ENCODE measurements around the gene TEAD3.

The TEAD3 gene

GRCh38 chr6:35470663-35471120 lies 26.2 kb downstream of the TEAD3 start:
- H3K4me3 Mint-ChIP-seq, result peak overlapping the region; percentile 99
- no peaks in the 10 kb centered on the region for H3K9me3 Mint-ChIP-seq
- peaks cover 55% of the 10 kb centered on the region for H3K36me3 Mint-ChIP-seq
- peaks cover 41% of the 10 kb centered on the region for H3K4me1 Mint-ChIP-seq
- CTCF ChIA-PET, result interaction anchor here (0.6 to 1.4 kb wide), 2 partner anchors 173 to 191 kb away, joined by 3 read pairs; no protein-coding TSS in a partner anchor
- H3K27me3 Mint-ChIP-seq, result no peaks in the 10 kb centered on the region
- DNase-seq, result no peak
- peak overlapping the region; percentile 99 for H3K27ac Mint-ChIP-seq

- DNase-seq, result no peak
- Mint-ChIP-seq H3K36me3 (peaks cover 58% of the 10 kb centered on the region), H3K9me3 (no peaks in the 10 kb centered on the region), H3K27me3 (no peaks in the 10 kb centered on the region), H3K4me3 (peak overlapping the region; percentile 99), H3K27ac (peak overlapping the region; percentile 99), H3K4me1 (peaks cover 41% of the 10 kb centered on the region)
- CTCF ChIA-PET, result interaction anchor here (0.6 to 1.4 kb wide), 3 partner anchors 99 to 190 kb away, joined by 3 read pairs; no protein-coding TSS in a partner anchor
Measured at GRCh38 chr6:35469751-35470662, 26.9 kb downstream of the TEAD3 start.

GRCh38 chr6:35468980-35469750 lies 27.7 kb downstream of the TEAD3 start:
- Mint-ChIP-seq H3K36me3 (peaks cover 60% of the 10 kb centered on the region), H3K27me3 (no peaks in the 10 kb centered on the region), H3K4me3 (peak overlapping the region; percentile 99), H3K4me1 (peaks cover 41% of the 10 kb centered on the region), H3K27ac (peak overlapping the region; percentile 99), H3K9me3 (no peaks in the 10 kb centered on the region)
- CTCF ChIA-PET, result interaction anchor here (0.6 to 4.5 kb wide), 5 partner anchors 11 to 171 kb away, joined by 3 to 61 read pairs (median 12); partner anchors contain the start of genes DEF6 and PPARD
- DNase-seq, result no peak

- H3K27me3 Mint-ChIP-seq, result no peaks in the 10 kb centered on the region
- no peaks in the 10 kb centered on the region for H3K9me3 Mint-ChIP-seq
- peaks cover 41% of the 10 kb centered on the region for H3K4me1 Mint-ChIP-seq
- H3K27ac Mint-ChIP-seq, result peak within 1 kb of the TSS; percentile 99
- CTCF ChIA-PET, result interaction anchor here (0.7 to 4.5 kb wide), 12 partner anchors 10 to 268 kb away, joined by 3 to 61 read pairs (median 8); partner anchors contain the start of genes DEF6, FANCE and PPARD
- peak; percentile 97 for DNase-seq
- H3K4me3 Mint-ChIP-seq, result peak within 1 kb of the TSS; percentile 99
- H3K36me3 Mint-ChIP-seq, result peaks cover 61% of the 10 kb centered on the region
Measured at GRCh38 chr6:35468181-35468979, 28.5 kb downstream of the TEAD3 start, which contains the start of gene RPL10A. Gene RPL10A, plus strand, starts transcription at chr6:35468401. Its CDS starts 34 bp downstream, at chr6:35468435.

GRCh38 chr6:35465646-35466045 lies 31.2 kb downstream of the TEAD3 start:
- CTCF ChIA-PET, result interaction anchor here (0.9 to 4.5 kb wide), 7 partner anchors 10 to 172 kb away, joined by 3 to 61 read pairs (median 14); partner anchors contain the start of gene DEF6
- DNase-seq, result no peak
- no peaks in the 10 kb centered on the region for H3K27me3 Mint-ChIP-seq
- H3K4me3 Mint-ChIP-seq, result no peak overlapping the region
- peaks cover 24% of the 10 kb centered on the region for H3K4me1 Mint-ChIP-seq
- H3K36me3 Mint-ChIP-seq, result peaks cover 54% of the 10 kb centered on the region
- H3K27ac Mint-ChIP-seq, result peak overlapping the region; percentile 38
- no peaks in the 10 kb centered on the region for H3K9me3 Mint-ChIP-seq

- no peaks in the 10 kb centered on the region for H3K27me3 Mint-ChIP-seq
- CTCF ChIA-PET, result interaction anchor here (1.0 kb wide), 1 partner anchor 166 kb away, joined by 3 read pairs; no protein-coding TSS in a partner anchor
- H3K9me3 Mint-ChIP-seq, result no peaks in the 10 kb centered on the region
- H3K36me3 Mint-ChIP-seq, result peaks cover 45% of the 10 kb centered on the region
- peaks cover 9% of the 10 kb centered on the region for H3K4me1 Mint-ChIP-seq
- no peak for DNase-seq
- no peak overlapping the region for H3K4me3 Mint-ChIP-seq
- H3K27ac Mint-ChIP-seq, result no peak overlapping the region
Measured at GRCh38 chr6:35463292-35463691, 33.6 kb downstream of the TEAD3 start.

- no peak overlapping the region for H3K4me3 Mint-ChIP-seq
- no peaks in the 10 kb centered on the region for H3K9me3 Mint-ChIP-seq
Measured at GRCh38 chr6:35461270-35461669, 35.6 kb downstream of the TEAD3 start.

GRCh38 chr6:35457907-35458306 lies 39.0 kb downstream of the TEAD3 start:
- Mint-ChIP-seq H3K36me3 (peaks cover 40% of the 10 kb centered on the region), H3K9me3 (no peaks in the 10 kb centered on the region), H3K27me3 (no peaks in the 10 kb centered on the region), H3K4me3 (no peak overlapping the region), H3K4me1 (peaks cover 30% of the 10 kb centered on the region), H3K27ac (peak overlapping the region; percentile 1)
- no peak for DNase-seq
- CTCF ChIA-PET, result interaction anchor here (0.6 to 2.2 kb wide), 4 partner anchors 10 to 182 kb away, joined by 3 to 9 read pairs (median 4); partner anchors contain the start of genes PPARD and RPL10A

More at GRCh38 chr6:35461270-35461669, 35.6 kb downstream of the TEAD3 start:
- Mint-ChIP-seq H3K27ac (no peak overlapping the region), H3K4me1 (peaks cover 3% of the 10 kb centered on the region), H3K36me3 (peaks cover 39% of the 10 kb centered on the region), H3K27me3 (no peaks in the 10 kb centered on the region)
- CTCF ChIA-PET, result no interaction called here
- DNase-seq, result no peak

- peaks cover 28% of the 10 kb centered on the region for H3K36me3 Mint-ChIP-seq
- peaks cover 25% of the 10 kb centered on the region for H3K27me3 Mint-ChIP-seq
- no peak for DNase-seq
- H3K27ac Mint-ChIP-seq, result no peak overlapping the region
- H3K4me1 Mint-ChIP-seq, result peaks cover 52% of the 10 kb centered on the region
- CTCF ChIA-PET, result interaction anchor here (1.3 to 8.9 kb wide), 3 partner anchors 11 to 158 kb away, joined by 3 to 113 read pairs (median 9); partner anchors contain the start of gene DEF6
- peak overlapping the region; percentile 6 for H3K4me3 Mint-ChIP-seq
- H3K9me3 Mint-ChIP-seq, result no peaks in the 10 kb centered on the region
Measured at GRCh38 chr6:35454391-35455110, 42.3 kb downstream of the TEAD3 start.

- no peak for DNase-seq
- Mint-ChIP-seq H3K9me3 (no peaks in the 10 kb centered on the region), H3K4me1 (peaks cover 58% of the 10 kb centered on the region), H3K36me3 (peaks cover 23% of the 10 kb centered on the region), H3K27me3 (peaks cover 30% of the 10 kb centered on the region), H3K4me3 (peak overlapping the region; percentile 77), H3K27ac (peak overlapping the region; percentile 80)
- CTCF ChIA-PET, result interaction anchor here (0.6 to 8.9 kb wide), 3 partner anchors 45 to 157 kb away, joined by 3 to 113 read pairs (median 9); partner anchors contain the start of gene DEF6
Measured at GRCh38 chr6:35453236-35453635, 43.6 kb downstream of the TEAD3 start.

- CTCF ChIA-PET, result interaction anchor here (0.7 to 8.9 kb wide), 4 partner anchors 14 to 156 kb away, joined by 3 to 113 read pairs (median 5); partner anchors contain the start of genes DEF6 and PPARD
- peaks cover 30% of the 10 kb centered on the region for H3K27me3 Mint-ChIP-seq
- H3K27ac Mint-ChIP-seq, result peak within 1 kb of the TSS; percentile 80
- DNase-seq, result peak; percentile 95
- peaks cover 57% of the 10 kb centered on the region for H3K4me1 Mint-ChIP-seq
- H3K36me3 Mint-ChIP-seq, result peaks cover 19% of the 10 kb centered on the region
- no peaks in the 10 kb centered on the region for H3K9me3 Mint-ChIP-seq
- H3K4me3 Mint-ChIP-seq, result peak within 1 kb of the TSS; percentile 80
Measured at GRCh38 chr6:35452183-35453090, 44.4 kb downstream of the TEAD3 start, which contains the start of gene FANCE. Gene FANCE, plus strand, starts transcription at chr6:35452338. Its CDS starts 208 bp downstream, at chr6:35452546.

Data from activated naive CD4-positive, alpha-beta T cell treated with anti-CD3 and anti-CD28 coated beads, Interleukin-2, amount 10 ng/mL, durations not matched to agents 7 days and 5 days (primary cell).